COLO668 (cell line): ENCODE results near the gene CAVIN1.
"Not testable (repeated sequence)": the region's sequence is repeated elsewhere in the genome, so short reads cannot be mapped to it uniquely, and the experiment has no call there.

ENCODE experiments used
- DNase-seq: peaks from one replicate; lab custom pipeline; 2025; ENCODE audit not compliant: unreplicated experiment; lab: John Stamatoyannopoulos, UW

Gene CAVIN1, protein sequence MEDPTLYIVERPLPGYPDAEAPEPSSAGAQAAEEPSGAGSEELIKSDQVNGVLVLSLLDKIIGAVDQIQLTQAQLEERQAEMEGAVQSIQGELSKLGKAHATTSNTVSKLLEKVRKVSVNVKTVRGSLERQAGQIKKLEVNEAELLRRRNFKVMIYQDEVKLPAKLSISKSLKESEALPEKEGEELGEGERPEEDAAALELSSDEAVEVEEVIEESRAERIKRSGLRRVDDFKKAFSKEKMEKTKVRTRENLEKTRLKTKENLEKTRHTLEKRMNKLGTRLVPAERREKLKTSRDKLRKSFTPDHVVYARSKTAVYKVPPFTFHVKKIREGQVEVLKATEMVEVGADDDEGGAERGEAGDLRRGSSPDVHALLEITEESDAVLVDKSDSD

DNA sequence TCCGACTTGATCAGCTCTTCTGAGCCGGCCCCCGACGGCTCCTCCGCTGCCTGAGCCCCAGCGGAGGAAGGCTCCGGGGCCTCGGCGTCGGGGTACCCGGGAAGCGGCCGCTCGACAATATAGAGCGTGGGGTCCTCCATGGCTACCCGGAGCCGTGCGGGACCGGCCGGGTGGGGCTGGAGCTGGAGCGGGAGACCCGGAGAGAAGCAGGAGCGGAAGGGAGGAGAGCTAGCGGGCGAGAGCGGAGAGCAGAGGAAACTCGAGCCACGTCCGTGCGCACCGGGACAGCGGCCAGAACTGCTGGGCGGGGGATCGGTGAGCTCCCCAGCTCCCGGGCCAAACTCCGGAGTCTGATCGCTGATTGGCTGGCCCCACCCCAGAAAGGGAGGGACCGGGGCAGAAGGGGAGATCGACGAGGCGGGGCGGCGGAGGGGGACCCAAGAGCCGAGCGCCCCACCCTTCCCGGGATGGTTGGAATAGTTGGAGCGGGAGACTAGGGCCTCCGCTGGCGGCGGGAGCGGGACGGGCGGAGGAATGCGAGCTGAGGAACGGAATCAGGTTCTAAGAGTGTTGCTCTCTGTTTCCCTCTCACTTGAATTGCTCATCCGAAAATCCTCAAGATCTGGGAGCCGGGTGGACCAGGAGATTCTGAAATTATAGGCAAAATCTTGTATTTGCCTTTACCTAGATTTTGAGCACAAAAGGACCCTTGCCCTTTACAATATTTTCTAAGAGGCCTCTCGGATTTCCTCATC is at the start of gene CAVIN1:
Gene CAVIN1, minus strand, starts transcription at position 299 of the 755 bp plus-strand sequence. Its CDS starts 159 bp downstream, at position 140.
- DNase-seq: no peak

DNA sequence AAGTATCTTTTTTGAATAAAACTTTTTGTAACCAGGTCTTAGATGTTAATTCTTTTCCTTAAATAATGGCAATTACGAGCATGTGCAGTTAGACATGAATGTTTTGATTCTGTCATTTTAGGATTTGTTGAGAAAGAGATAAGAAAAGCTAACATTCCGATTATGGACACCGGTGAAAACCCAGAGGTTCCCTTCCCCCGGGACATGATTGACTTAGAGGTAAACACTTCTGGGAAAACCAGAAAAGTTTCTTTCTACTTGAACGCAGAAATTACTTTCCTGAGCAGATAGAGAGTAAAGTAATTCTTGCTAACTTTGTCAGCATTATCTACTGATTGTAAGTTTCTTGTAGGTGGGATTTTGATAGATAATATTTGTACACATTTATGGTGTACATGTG is 44.8 kb upstream of the CAVIN1 start:
- no peak for DNase-seq

DNA sequence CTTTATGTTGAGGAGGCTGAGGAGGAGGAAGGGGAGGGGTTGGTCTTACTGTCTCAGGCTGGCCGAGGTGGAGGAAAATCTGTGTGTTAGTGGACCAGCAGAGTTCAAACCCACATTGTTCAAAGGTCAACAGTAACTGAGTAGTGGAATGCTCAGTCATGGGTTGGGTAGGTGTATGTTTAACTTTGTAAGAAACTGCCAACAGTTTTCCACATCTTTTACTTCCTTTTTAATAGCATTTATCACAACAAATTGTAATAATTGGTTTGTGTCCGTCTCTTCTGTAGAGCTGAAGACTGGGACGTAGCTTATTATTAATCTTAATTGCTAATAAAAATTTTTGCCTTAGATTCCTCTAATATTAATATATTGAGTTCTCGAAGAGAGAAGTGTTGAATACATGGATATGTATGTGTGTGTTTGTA is 40.9 kb upstream of the CAVIN1 start:
- DNase-seq: no peak

DNA sequence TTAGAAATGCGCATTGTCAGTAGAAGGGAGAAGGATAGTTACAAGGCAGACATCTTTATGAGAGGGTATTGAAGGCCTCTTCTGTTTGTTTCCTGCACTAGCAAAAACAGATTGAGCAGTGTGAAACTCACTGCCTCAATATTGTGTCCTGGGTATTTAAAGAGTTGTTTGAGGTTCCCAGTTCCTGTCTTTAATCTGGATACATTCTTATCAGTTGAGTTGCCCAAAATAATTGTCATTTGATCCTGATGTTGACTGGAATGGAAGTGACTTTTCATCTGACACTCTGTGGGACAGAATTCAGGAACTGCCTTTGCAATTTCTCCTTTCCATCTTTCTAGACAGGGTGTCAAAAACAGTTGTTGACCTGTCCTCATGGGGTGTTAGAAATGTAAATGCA is 37.3 kb upstream of the CAVIN1 start:
- DNase-seq: no peak

DNA sequence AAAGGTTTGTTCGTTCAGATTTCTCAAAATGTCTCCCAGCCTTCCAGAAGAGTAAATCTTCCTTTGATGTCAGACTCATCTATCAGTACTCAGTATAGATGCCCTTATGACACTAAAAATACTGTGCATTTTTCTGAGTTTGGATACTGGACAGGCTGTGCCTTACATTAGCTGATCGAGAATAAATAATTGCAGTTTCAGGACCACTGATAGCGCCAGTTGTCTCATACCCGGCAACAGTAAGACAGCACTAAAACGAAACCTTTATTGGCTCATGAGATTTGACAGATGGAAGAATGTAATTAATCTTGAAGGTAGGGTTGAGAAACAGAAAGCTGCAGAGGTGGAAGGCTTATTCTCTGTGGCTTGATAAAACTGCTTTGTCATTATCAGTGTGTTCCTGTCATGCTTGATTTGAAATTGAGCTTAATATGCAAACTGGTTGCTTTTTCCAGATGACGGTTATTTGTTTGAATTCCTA is 36.8 kb upstream of the CAVIN1 start:
- DNase-seq: no peak

DNA sequence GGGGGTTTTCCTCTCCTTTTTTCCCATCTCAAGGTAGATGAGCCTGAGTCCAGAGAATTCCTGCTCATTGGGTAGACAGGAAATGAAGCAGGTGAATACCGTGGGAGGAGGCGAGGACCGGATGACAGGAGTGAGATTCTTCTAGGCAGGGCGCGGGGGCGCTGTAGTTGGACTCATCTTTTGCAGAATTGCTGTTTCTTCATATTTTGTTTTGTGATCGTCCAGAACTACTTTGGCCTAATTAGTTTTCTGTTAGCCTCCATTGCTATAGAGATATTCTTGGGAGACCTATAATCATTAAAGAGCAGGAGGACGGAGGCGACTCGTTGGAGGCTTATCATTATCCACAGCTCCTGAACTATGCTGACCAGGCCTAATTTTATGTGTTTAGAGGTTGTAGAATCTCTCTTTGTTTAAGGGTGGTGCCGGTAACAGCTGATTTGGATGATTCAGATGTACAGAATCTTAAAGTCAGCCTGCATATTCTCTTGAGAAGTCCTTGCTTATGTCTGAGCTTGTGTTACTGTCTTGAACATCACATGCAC is 36.3 kb upstream of the CAVIN1 start:
- DNase-seq: peak; percentile 52

DNA sequence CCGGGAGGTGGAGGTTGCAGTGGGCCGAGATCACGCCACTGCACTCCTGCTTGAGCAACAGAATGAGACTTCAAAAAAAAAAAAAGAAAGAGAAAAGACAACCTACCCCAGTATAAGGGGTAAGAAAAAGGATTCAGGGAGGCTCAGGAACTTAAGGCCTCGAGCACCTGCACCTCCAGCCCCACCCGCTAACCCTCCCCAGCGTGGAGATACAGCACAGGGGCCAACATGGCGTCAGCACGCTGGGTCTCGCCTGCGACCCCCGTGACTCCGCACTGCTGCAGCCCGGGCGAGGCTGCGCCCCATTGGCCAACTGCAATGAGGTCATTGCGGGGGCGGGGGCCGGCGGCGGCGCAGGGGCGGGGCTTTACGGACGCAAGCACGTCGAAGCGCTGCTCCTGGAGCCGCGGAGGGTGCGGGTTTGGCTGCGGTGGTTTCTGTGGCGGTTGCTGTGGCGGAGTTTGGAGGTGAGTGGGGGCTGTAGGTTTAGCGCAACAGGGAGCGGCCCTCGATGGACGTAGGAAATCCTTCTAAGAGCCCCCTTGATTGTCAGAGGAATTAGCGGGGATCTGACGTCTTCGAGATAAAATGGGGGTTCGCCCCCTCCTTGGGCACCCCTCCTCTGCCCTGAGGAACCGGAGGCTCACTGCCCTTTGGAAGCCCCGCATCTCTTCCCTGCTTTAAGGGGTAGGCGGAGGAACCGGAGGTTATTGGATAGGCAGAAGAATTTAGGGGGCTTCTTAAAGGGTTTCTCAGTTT is 35.6 kb upstream of the CAVIN1 start, which contains the start of gene ATP6V0A1:
Gene ATP6V0A1, plus strand, starts transcription at position 382 of the 759 bp plus-strand sequence. CDS start 2,017 bp downstream, outside the sequence.
- DNase-seq: peak; percentile 88

DNA sequence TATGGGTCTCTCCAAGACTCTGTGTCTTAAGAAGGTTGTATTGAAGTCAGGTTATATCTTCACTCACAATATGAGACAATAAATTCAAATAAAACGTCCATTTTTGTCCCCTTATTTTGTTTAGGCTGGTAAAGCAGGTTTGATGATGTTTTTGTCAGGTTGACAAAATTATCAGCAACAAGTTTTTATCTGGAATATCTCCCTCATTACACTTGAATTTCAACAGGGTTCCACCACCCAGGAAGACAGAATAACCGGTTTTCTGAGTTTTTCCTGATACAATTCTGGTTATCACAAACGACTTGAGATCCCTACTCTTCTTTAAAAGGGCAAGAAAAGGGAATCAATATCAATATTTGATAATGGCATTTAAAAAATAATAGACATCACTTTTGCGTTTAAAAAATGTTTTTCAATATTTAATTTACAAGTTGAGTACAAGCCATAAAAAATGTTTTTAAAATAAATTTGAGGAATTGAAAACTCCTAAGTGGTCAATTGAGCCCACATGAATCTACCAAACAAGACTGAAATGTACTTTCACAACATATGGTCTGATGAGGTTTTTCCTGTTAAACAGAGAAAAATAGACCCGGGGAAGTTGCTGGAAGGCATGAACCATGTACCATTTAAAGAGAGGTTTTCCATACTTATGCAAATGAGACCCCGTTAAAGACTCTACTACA is 34.2 kb upstream of the CAVIN1 start:
- no peak for DNase-seq

DNA sequence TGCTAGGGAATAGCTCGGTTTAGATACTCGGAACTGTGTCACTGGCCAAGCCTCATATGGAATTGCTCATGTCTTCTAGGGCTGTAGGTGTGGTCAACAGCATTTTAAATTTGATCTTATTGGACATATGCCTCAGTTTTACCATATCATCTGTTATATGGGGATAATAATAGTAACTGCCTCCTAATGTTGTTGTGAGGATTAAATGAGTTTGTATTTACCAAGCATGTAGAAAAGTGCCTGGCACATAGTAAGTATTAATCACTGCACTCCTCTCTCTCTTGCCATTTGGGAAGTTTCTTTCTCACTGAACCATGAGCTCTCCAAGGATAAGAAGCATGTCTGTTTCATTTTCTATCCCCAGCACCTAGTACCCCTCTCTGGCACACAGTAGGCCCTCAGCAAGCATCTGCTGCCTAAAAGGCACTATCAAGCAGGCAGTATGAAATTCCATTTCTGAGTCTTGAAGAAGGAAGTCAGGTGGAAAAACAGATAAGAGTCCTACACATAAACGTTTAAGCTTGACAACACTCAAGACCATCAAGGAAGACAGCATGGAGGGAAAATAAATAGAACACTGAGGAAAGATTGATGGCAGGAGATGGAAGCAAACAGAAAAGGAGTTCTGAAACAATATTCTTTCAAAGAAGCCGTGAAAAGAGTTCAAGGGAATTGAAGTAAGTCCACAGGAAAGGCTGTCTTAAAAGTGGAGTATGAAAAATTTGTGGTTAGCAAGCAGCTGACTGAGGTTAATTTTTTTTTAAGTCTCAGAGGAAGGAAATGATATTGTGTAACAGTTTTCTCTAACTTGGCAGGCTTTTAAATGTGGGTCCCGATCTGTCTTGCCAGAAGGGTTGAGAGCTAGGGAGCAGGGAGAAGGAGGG is 33.4 kb upstream of the CAVIN1 start:
- no peak for DNase-seq

DNA sequence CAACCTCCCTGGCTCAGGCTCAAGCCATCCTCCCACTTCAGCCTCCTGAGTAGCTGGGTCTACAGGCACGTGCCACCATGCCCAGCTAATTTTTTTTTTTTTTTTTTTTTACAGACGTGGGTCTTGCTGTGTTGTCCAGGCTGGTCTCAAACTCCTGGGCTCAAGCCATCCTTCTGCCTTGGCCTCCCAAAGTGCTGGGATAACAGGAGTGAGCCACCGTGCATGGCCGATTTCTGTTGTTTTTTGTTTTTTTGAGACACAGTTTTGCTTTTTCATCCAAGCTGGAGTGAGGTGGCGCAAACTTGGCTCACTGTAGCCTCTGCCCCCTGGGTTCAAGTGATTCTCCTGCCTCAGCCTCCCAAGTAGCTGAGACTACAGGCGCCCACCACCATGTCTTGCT is 31.9 kb upstream of the CAVIN1 start:
- DNase-seq: not testable (repeated sequence)

DNA sequence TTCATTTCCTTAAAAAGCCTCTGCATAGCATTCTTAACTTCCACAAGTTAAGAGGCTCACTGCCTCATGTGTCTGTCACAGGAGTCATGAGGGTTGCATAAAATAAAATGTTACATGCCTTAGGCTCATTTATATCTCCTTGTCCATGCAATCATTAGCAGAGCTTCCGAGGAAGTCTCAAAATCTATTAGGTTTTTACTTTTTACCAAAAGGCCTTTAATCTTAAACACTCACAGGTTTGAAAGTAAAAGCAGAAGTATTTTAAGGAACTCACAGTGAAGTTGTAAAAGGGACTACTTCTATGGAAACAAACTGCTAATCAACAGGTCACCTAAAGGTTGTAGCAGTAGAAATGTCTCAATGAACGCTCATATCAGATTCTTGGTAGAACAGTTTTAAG is 30.4 kb upstream of the CAVIN1 start:
- DNase-seq: no peak

DNA sequence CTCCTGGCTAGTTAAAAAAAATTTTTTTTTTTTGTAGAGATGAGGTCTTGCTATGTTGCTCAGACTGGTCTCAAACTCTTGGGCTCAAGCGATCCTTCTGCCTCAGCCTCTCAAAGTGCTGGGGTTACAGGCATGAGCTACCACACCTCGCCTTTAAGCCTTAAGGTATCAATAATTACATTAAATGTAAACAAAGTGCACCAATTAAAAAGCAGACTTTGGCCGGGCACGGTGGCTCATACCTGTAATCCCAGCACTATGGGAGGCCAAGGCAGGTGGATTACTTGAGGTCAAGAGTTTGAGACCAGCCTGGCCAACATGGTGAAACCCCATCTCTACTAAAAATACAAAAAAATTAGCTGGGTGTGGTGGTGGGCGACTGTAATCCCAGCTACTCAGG is 28.2 kb upstream of the CAVIN1 start:
- not testable (repeated sequence) for DNase-seq

DNA sequence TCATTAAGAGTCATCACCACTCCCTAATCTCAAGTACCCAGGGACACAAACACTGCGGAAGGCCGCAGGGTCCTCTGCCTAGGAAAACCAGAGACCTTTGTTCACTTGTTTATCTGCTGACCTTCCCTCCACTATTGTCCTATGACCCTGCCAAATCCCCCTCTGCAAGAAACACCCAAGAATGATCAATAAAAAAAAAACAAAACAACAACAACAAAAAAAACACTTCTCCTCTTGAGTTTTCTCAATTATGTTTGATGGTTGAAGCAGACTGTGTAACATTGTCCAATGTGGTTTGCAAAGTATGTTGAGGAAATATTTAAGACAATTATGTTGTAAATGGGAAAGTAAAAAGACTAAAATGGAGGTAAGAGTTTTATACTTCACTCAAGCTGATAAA is 26.8 kb upstream of the CAVIN1 start:
- DNase-seq: not testable (repeated sequence)

DNA sequence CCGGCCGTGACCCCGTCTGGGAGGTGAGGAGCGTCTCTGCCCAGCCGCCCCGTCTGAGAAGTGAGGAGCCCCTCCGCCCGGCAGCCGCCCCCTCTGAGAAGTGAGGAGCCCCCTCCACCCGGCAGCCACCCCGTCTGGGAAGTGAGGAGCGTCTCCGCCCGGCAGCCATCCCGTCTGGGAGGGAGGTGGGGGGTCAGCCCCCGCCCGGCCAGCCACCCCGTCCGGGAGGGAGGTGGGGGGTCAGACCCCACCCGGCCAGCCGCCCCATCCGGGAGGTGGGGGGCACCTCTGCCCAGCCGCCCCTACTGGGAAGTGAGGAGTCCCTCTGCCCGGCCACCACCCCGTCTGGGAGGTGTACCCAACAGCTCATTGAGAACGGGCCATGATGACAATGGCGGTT is 26.1 kb upstream of the CAVIN1 start:
- not testable (repeated sequence) for DNase-seq

DNA sequence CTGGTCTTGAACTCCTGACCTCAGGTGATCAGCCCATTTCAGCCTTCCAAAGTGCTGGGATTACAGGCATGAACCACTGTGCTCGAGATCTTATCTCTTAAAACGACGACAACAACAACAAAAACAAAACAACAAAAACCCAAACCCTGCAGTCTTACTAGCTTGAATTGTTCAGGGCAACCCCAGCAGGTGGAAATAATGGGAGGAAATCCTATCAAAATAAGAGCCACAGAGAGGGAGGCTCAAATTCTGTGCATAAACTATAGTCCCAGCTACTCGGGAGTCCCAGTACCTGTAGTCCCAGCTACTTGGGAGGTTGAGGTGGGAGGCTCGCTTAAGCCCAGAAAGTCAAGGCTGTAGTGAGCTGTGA is 19.1 kb upstream of the CAVIN1 start:
- DNase-seq: no peak

DNA sequence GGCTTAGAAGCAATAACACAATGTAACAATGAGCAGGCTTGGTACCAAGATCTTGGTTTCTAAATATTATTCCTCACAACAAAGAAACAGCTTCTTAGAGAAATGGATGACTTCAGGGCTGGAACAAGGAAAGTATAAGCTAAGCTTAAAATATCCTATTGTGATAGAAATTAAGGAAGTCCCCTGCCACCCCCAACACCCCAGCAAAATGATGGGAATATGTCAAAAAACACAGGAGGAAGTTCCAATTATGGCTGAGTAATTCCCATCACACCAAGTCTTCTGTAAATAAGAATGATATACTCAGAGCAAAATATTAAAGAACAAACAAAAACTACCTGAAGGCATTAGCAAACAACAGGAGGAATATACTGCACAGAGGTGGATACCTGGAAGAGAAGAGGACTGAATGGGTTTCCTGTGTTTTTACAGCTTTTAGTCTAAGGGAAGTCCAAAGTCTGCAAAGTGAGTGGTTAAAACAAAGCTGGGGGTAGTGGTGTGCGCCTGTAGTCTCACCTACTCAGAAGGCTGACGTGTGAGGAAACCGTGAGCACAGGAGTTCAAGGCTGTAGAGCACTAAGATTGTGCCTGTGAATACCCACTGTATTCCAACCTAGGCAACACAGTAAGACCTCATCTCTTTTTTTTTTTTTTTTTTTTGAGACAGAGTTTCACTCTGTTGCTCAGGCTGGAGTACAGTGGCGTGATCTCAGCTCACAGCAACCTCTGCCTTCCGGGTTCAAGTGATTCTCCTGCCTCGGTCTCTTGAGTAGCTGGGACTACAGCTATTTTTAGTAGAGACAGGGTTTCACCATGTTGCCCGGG is 18.5 kb upstream of the CAVIN1 start:
- no peak for DNase-seq

DNA sequence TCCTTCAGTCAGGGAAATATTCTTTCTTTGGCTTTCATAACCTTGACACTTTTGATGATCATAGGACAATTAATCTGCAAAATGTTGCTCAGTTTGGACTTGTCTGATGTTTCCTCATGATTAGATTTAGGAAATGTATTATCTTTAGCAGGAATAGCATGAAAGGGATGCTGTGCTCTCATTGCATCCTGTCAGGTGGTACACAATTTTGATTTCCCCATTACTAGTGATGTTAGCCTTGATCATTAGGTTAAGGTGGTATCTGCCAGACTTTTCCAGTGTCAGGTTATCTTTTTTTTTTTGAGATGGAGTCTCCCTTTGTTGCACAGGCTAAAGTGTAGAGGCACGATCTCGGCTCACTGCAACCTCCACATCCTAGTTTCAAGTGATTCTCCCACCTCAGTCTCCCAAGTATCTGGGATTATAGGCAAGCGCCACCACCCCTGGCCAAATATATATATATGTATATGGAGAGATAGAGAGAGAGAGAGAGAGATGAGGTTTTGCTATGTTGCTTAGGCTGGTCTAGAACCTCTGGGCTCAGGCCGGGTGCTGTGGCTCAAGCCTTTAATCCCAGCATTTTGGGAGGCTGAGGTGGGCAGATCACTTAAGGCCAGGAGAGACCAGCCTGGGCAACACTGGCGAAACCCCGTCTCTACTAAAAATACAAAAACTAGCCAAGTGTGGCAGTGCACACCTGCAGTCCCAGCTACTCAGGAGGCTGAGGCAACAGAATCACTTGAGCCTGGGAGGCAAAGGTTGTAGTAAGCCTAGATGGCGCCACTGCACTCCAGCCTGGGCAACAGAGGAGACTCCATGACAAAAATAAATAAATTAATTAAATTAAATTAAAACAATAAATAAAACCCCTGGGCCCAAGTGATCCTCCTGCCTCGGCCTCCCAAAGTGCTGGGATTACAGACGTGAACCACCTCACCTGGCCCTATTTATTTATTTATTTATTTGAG is 15.8 kb upstream of the CAVIN1 start:
- no peak for DNase-seq
